SH-SY5Y (cell line): ENCODE results near the gene GNPTG.

Source experiments
- GATA2 ChIP-seq: IDR thresholded peaks from 2 replicates; pipeline ENCODE4 v1.6.1; 2011; ENCODE audit warnings: mild to moderate bottlenecking, low read depth, low read length
- GATA3 ChIP-seq: IDR thresholded peaks from 2 replicates; pipeline ENCODE4 v1.6.1; 2011; ENCODE audit warnings: low read depth, mild to moderate bottlenecking, low read length, moderate library complexity

DNA sequence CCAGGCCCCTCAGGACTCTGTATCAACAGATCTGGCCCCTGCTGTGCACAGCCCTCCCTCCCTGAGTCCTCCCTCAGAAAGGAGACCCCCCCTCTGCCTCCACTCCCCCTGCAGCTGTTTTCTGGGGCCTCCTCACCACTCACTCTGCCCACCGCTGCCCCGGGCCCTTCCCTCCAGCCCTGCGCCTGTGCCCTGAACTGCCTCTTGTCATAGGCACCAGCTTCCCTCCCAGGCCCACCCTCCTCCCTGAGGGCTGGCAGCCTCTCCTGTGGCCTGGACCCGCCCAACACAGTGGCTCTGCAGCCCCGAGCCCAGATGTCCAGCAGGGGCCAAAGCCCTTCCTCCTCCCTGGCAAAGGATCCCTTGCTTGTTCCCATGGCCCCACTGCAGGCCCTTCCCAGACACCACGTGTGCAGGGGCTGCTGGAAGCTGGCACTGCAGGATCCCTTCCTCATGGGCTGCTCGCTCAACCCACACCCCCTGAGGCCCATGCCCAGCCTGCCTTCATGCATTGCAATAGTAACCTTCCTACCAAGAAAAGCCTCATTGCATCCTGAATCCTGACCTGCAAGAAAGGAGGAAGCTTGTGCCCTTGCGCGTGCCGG, 25.8 kb downstream of the GNPTG start:
- no peak for TF ChIP-seq GATA3
- no peak for TF ChIP-seq GATA2
